Upper lobe of left lung (tissue), 6 donors: ENCODE data around the gene FAM241B. TPM values are rescaled to one million over a fixed set of nuclear protein-coding genes. Genes with fewer than 3 reads are reported as not detected.

Experiments used
- ATAC-seq, 2 donors: fragments of 200-7000 bp; cut with Tn5 transposase; one replicate each; pipeline ENCODE4 v1.9.1; 2022; ENCODE audit warnings: mild to moderate bottlenecking in 2 of 2, moderate library complexity in 2 of 2; ENCODE audit not compliant: low FRiP score in 2 of 2
- DNase-seq, 2 donors: peaks; one replicate each; pipeline ENCODE4 v3.0.0-alpha.2; 2019 to 2020
- H3K27ac ChIP-seq, 4 donors: fragments of 200-600 bp; sonication (generic); one replicate each; pipeline ENCODE4 v1.5.1; 2016 to 2019
- H3K27me3 ChIP-seq, 4 donors: fragments of 200-600 bp; sonication (generic); one replicate each; pipeline ENCODE4 v1.5.1; 2017 to 2019
- H3K36me3 ChIP-seq, 4 donors: fragments of 200-600 bp; sonication (generic); one replicate each; pipeline ENCODE4 v1.5.1; 2016 to 2019
- H3K4me1 ChIP-seq, 4 donors: fragments of 200-600 bp; sonication (generic); one replicate each; pipeline ENCODE4 v1.5.1; 2018 to 2019
- H3K4me3 ChIP-seq, 4 donors: fragments of 200-600 bp; sonication (generic); one replicate each; pipeline ENCODE4 v1.5.1; 2017 to 2019; ENCODE audit warnings: mild to moderate bottlenecking in 2 of 4, moderate library complexity in 1 of 4
- H3K9me3 ChIP-seq, 4 donors: fragments of 200-600 bp; sonication (generic); one replicate each; pipeline ENCODE4 v1.5.1; 2018 to 2019
- EP300 ChIP-seq, 4 donors: sonication (generic); formaldehyde crosslinking; IDR thresholded peaks; one replicate each; pipeline ENCODE4 v1.5.1; 2017; ENCODE audit warnings: antibody characterized with exemption in 4 of 4, control low read depth in 2 of 4
- POLR2A ChIP-seq, 4 donors: fragments of 450-650 bp; IDR thresholded peaks; one replicate each; pipeline ENCODE4 v1.5.1; 2016 to 2017; ENCODE audit warnings: antibody characterized with exemption in 4 of 4, mild to moderate bottlenecking in 2 of 4
- POLR2AphosphoS5 ChIP-seq, 2 donors: sonication (generic); formaldehyde crosslinking; IDR thresholded peaks; one replicate each; pipeline ENCODE4 v1.5.1; 2017; ENCODE audit warnings: antibody characterized with exemption in 2 of 2
- WGBS, 2 donors: methylation state at CpG; one replicate each; pipeline ENCODE4 v1.1.5; 2017 to 2018; 5-methylcytosine and 5-hydroxymethylcytosine counted together
- total RNA-seq, 6 donors: library from RNA; depleted of rRNA in 4 of 6; stranded (reverse); fragments of >200 nt in 4 of 6; gene quantifications; one replicate each; pipeline versions ENCODE4 v1.1.0 to v1.2.1, GENCODE V29; 2016 to 2021
- TF ChIP-seq, protein P1 (sequence below), 6 experiments: fragments of 450-650 bp in 4 of 6; fragments of 200-600 bp in 2 of 6; sonication (generic) in 2 of 6; IDR thresholded peaks; one replicate each; pipeline ENCODE4 v1.5.1; 2016 to 2019; ENCODE audit warnings: antibody characterized with exemption in 6 of 6
- donor health status: DM: no; HTN: no; CAD: no; lungs with moderate emphysema.
- donor health status: DM: no; HTN: yes; CAD: no; lungs with severe emphysema.

Gene FAM241B
- total RNA-seq, 6 donors from 2014 or later = 3.1 to 7.7 (median 6.5) TPM; not detected in 1

DNA sequence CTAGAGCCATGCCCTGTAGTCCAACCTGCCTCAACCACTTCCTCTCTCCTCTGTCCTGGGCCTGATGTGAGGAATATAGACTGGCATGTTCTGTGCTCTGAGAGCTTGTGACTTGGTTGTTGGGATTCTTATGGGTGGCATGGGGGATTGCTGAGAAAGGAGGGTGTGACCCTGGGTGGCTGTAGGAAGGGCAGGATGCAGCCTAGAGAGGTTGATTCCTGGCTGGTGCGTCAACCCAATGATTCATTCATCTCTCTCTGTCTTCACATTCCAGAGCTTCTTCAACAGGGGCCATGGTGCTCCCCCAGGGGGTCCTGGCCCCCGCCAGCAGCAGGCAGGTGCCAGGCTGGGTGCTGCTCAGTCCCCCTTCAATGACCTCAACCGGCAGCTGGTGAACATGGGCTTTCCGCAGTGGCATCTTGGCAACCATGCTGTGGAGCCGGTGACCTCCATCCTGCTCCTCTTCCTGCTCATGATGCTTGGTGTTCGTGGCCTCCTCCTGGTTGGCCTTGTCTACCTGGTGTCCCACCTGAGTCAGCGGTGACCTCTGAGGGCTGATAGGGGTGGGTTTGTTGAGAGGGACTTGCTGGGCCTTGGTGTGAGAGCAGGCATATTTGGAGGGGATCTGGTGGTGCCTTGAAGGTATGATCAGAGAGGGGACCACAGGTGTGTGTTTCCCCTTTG is 2.6 kb downstream of the FAM241B start:
- no peak for ATAC-seq
- H3K9me3 ChIP-seq = no peaks in the 10 kb centered on the region
- no peak for DNase-seq
- H3K27ac ChIP-seq = no peak overlapping the region
- no peak overlapping the region for H3K4me3 ChIP-seq
- peaks cover 7 to 18% (median 12%) of the 10 kb centered on the region in 4 donors for H3K4me1 ChIP-seq
- TF ChIP-seq POLR2AphosphoS5 (IDR thresholded peaks at IDR 0.05) = no peak
- no peak for TF ChIP-seq POLR2A (IDR thresholded peaks at IDR 0.05)
- TF ChIP-seq, protein P1, sequence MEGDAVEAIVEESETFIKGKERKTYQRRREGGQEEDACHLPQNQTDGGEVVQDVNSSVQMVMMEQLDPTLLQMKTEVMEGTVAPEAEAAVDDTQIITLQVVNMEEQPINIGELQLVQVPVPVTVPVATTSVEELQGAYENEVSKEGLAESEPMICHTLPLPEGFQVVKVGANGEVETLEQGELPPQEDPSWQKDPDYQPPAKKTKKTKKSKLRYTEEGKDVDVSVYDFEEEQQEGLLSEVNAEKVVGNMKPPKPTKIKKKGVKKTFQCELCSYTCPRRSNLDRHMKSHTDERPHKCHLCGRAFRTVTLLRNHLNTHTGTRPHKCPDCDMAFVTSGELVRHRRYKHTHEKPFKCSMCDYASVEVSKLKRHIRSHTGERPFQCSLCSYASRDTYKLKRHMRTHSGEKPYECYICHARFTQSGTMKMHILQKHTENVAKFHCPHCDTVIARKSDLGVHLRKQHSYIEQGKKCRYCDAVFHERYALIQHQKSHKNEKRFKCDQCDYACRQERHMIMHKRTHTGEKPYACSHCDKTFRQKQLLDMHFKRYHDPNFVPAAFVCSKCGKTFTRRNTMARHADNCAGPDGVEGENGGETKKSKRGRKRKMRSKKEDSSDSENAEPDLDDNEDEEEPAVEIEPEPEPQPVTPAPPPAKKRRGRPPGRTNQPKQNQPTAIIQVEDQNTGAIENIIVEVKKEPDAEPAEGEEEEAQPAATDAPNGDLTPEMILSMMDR (IDR thresholded peaks at IDR 0.05) = no peak
- peaks cover 0 to 10% (median 0%) of the 10 kb centered on the region in 4 donors for H3K27me3 ChIP-seq
- H3K36me3 ChIP-seq = no peaks in the 10 kb centered on the region
- 80 to 81% methylated on average over 2 to 7 of the region's 7 CpGs for WGBS, 2 donors

DNA sequence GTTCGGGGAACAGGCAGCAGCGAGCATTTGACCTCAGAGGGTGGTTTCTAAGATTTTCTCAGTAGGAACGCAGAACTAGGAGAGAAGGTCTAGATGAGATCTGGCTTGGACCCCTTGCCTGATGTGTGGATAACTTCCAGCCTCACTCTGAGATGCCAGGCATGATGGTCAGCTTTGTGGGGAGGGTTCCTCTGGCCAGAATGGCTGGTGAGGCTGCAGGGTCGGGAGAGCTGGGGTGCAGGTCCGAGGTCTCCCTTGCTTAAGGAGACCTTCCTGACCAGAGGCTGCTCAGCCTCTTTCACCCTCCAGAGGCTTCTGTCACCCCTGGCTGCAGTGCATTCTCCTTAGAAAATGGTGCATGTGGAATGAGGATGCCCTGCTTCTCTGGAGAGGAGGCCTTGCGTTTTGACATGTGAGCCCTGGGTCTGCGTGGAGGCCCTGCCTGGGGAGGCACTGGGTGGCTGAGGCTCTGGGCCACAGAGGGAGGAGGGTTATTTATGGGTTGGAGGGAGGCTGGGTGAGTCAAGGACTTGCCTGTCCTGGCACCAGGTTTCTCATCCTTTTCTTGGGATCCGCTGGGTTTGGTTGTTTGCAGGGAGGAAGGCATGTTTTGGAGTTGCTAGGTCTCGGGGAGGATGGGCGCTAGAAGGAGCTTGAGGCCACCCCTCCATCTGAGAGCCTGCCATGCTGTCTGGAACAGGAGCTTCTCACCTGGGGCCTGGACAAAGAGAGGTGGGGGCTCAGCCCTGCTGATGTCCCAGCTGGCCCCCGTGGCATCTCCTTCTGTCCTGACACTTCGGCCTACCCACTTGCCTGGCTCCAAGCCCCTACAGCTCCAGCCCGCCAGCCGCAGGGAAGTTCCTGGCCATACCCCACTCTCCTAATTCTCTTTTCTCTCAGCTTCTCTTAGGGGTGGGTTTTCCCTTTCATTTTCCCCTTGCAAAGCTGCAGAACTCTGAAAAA is 3.9 kb downstream of the FAM241B start:
- DNase-seq (no peak), ATAC-seq (no peak)
- H3K36me3 ChIP-seq = no peaks in the 10 kb centered on the region
- no peak overlapping the region for H3K27ac ChIP-seq
- TF ChIP-seq EP300 (IDR thresholded peaks at IDR 0.05) (no peak), POLR2AphosphoS5 (IDR thresholded peaks at IDR 0.05) (no peak), POLR2A (IDR thresholded peaks at IDR 0.05) (no peak)
- TF ChIP-seq, protein P1 (IDR thresholded peaks at IDR 0.05) = no peak
- WGBS, 2 donors = 87 to 95% methylated on average over 11 to 14 of the region's 14 CpGs
- H3K27me3 ChIP-seq = peaks cover 0 to 10% (median 0%) of the 10 kb centered on the region in 4 donors
- no peak overlapping the region for H3K4me3 ChIP-seq
- H3K9me3 ChIP-seq = no peaks in the 10 kb centered on the region
- peaks cover 7 to 18% (median 12%) of the 10 kb centered on the region in 4 donors for H3K4me1 ChIP-seq

- DNase-seq = peak in 1 of 2 donors; percentile 51
- 86 to 95% methylated on average over 7 to 8 of the region's 9 CpGs for WGBS, 2 donors
Measured at GRCh38 chr10:69634759-69635425, 4.8 kb downstream of the FAM241B start.

More at GRCh38 chr10:69634759-69635425, 4.8 kb downstream of the FAM241B start:
- Histone ChIP-seq H3K9me3 (no peaks in the 10 kb centered on the region), H3K27ac (no peak overlapping the region), H3K36me3 (no peaks in the 10 kb centered on the region), H3K4me1 (peaks cover 6 to 13% (median 8%) of the 10 kb centered on the region in 4 donors), H3K27me3 (peaks cover 0 to 4% (median 0%) of the 10 kb centered on the region in 4 donors), H3K4me3 (no peak overlapping the region)
- ATAC-seq = no peak
- no peak for TF ChIP-seq POLR2A (IDR thresholded peaks at IDR 0.05)
- TF ChIP-seq POLR2AphosphoS5 (IDR thresholded peaks at IDR 0.05) = no peak
- TF ChIP-seq EP300 (IDR thresholded peaks at IDR 0.05) = no peak
- TF ChIP-seq, protein P1 (IDR thresholded peaks at IDR 0.05) = no peak
